CD4-positive, alpha-beta T cell treated with Interleukin-15 for 4 hours (primary cell): ENCODE results near the gene ALX4.

ENCODE experiments used
- DNase-seq: peaks from one replicate; pipeline ENCODE4 v3.0.0-alpha.2; 2020; ENCODE audit warnings: low spot score

Gene ALX4

GRCh38 chr11:44335052-44335760 is 25.3 kb upstream of the ALX4 start:
- no peak for DNase-seq

- DNase-seq = no peak
Measured at GRCh38 chr11:44334356-44335004, 24.5 kb upstream of the ALX4 start.

DNA sequence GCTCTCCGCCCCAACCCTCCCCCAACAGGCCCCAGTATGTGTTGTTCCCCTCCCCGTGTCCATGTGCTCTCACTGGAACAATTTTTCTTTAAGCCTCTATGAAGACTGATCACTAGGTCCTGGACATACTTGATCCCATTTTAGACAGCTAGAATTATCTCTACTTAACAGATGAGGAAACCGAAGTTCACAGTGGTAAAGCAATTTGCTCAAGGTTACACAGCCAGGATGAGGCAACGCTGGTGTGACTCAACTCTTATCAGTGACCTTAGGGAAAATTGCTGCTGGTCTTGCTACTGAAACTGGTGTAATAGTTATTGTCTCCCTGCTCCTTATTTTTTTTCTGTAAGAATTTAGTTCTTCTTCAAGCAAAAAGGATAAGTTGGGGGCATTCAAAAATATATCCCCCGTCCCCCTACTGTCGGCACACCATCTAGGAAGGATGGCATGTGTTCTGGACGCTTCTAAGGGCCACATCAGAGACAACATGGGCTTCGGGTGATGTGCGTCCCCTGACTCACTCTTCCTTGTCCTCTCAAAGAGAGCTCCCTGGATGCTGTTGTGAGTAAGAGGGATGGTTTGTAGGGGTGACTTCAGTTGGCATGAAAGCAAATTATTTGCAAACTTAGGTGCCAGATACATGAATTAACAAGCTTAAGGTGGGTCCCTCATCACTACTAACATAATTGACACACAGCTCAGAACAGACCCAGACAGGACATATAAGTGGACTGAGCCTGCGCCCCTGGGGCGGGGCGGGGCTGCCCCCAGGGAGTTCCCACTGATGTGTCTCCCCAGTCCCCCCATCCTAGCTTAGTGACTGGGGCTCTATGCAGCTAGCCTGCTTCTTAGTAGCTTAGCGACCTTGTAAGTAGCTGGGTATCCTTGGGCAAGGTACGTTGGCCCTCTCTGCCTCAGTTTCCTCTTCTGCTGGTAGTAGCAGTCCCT is 23.6 kb upstream of the ALX4 start:
- no peak for DNase-seq

DNA sequence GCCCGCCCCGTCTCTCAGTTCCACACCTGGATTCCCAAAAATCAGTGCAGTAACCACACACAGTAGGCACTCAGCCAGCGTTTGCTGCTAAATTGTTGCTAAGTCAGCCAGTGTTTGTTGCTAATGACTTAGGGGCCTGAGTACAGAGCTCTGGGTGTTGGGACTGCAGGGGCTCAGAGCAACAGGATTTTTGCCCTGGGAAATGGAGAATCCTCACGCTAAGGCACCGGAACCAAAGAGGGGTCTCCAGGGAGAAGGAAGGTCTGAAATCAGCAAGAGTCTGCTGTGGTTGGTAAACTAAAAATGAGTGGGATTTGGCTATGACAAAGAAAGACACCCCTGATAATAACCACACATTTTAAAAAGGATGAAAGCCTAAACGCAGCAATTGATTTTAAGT is 22.7 kb upstream of the ALX4 start:
- DNase-seq = no peak

DNA sequence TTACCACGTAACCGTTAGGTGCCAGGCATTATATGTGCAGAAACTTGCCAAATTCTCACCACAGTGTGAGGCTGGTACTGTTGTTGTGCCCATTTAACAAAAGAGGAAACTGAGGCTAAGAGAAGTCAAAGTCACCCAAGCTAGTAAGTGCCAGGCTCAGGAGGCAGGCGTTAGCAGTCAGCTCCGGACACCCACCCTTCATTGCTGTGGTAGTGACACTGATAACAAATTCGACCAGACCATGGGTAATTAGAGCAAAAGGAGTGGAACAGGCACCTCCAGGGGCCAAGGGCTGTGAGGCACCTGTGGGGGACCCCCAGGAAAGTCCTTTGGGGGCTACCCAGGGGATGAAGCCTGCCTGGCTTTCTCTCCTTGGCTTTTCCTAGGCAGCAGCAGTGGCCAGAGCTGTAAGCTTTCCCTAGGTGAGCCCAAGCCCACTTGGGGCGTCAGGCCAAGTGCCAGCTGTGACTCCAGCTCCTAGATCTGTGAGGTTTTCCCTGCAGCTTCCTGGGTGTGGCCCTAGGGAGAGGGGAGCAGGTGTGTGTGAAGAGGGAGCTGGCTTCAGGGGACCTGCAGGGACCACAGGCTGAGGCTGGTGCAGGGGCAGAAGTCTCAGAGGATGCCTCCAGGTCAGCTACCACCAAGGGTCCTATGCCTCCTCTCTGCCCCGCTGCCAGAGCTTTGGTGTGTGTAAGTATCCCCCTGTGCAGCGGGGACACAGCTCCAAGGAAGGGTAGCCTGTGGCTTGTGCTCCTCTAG is 19.7 kb upstream of the ALX4 start:
- no peak for DNase-seq

- DNase-seq = no peak
Measured at GRCh38 chr11:44328138-44328660, 18.3 kb upstream of the ALX4 start.

- DNase-seq = no peak
Measured at GRCh38 chr11:44327730-44328129, 17.8 kb upstream of the ALX4 start.

DNA sequence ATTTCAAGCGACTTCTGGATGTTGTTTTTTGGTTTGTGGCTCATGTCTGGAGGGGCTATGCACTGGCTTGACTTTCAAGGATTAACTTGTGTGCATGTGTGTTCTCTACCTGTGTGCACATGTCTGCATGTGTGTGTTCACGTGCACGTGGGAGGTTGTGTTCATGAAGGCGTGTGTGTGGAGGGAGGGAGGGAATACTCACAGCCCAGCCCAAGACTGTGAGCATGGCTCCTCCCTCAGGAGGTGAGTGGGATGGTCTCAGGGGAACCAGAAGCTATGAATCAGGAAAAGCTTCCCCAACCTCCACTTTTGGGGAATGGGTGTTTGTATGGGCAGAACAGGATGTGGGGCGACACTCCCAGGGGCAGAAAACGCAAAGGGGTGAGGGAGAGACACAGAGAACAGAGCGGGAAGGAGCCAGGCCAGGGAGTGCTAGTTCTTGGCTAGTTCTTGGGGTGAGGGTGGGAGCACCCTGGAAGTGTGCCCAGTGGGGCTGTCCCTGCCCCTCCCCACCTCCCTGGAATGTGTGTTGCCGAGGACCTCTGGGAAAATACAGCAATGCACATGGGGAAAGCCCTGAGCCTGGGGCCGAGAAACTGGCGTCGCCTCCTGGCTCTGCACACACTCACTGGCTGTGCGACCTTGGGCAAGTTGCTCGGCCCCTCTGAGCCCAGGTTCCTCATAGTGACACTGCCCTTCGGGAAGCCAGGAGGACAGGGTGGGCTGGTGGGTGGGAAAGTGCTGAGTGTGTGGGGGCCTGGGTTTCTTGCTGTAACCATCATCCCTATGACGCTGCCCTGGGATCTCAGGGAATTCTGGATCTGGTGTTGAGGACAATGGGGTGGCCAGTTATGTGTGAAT is 16.9 kb upstream of the ALX4 start:
- DNase-seq = no peak

GRCh38 chr11:44325698-44326097 is 15.8 kb upstream of the ALX4 start:
- DNase-seq = no peak

DNA sequence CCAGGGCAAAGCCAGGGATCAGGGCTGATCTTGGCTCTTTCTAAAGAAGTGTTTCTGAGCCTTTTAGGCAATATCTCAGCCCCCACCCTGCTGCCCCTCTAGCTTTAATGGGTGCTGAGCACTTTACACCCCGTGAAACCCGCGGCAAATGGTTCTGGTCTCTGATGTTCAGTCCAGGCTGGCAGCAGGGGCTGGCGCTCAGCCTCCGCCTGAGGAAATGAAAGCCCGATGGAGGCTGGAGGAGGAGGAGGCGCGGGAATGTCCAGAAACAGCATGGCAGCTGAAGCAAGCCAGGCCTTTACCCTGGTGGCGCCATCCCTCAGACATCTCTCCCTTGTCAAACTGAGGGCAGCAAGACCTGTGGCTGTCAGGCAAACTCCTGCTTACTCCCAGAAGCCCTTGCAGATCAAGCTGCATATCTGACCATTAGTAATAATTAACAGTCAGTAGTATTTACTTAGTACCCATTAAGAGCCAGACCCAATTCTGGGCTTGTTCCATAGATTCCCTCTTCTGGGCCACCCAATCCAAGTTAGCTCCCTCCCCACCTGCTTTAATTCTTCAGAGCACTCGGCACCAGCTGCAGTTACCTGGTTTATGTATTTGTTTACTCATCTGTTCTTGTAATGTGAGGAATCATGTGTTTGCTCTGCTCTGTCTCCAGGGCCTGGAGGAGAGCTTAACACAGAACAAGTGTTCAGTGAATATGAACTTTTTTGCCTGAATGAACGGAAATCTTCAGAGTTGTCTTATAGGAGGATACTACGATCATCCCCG is 15.0 kb upstream of the ALX4 start:
- no peak for DNase-seq

DNA sequence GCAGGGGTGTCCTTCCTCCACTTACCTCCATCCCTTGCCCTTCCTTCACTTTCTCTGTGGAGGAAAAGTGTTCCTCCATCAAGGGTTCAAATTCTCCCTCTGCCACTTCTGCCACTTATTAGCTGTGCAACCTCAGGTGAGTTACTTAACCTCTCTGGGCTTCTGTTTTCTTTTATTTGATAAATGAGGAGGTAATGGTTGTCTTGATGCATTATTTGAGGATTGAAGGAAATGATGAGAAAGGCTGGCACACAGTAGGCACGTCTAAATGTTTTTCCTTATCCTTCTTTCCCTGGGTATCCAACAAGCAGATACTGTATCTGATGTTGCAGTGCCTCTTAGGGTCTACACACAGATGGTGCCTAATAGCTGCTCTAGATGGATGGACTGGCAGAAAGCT is 14.3 kb upstream of the ALX4 start:
- no peak for DNase-seq

DNA sequence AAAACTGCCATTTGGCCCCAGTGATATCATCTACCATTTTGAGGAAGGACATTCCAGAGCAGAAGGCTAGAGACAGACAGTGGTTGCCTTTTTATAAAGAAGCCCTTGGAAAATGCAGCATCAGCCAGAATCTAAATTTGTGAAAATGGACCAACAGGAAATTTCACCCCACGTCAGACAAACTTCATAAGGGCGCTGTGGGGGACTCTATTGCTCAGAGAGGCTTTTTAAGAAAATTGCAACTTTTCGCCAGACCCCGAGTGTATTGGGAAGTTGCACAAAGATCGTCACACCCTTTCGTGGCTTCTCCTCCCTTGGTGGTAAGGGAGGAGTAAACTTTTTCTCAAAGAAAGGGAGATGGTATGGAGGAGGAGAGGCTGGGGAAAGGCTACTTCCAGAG is 12.3 kb upstream of the ALX4 start:
- no peak for DNase-seq

DNA sequence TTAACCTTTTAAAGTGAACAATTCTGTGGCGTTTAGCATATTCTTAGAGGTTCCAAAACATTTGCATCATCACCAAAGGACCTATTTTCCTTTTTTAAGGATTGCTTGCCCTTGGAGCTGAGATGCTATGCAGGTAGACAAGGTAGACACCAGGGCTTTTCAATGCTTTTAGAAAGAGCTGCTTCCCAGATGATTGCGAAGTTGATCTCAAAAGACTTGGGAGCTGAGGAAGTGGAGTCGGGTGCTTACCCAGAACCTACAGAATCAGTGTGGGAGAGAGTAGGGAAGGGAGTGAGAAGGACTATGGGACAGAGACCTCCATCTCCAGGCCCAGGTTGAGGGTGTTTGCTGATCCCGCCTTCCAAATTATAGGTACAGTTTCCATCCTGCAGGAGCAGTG is 11.1 kb upstream of the ALX4 start:
- no peak for DNase-seq

GRCh38 chr11:44320289-44320973 is 10.5 kb upstream of the ALX4 start:
- no peak for DNase-seq

DNA sequence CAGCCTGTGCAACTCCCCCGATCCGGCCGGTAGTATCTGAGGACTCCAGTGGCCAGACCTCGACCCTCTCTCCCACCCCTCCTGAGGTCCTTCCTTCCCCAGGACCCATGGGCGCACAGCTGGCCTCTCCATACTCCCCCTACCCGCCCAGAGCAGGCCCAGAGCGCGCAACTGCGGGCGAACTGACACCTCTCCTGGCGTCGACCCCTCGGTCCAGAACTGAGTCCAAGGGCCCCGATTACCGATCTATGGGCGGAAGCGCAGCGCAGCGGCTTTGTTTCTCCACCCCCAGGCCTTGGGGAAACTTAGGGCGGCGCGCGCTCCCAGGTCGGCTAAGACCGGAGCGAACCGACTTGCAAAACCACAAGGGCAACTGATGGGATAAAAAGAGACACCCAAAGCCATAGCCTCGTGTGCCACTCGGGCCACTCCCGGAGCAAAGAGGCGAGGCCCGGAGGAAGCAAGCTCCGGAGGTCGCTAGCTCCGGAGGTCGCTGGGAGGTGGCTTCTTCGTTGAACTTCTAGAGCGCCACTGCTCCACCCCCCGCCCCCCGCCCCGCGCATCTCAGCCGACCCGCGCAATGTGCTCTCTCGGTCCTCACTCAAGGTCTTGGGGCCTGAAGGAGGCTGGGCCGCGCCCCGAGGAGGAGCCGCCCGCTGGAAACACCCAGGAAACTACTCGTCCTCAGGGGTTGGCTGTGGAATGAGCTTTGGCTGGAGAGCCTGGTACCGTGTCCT is 9.8 kb upstream of the ALX4 start:
- DNase-seq = no peak

DNA sequence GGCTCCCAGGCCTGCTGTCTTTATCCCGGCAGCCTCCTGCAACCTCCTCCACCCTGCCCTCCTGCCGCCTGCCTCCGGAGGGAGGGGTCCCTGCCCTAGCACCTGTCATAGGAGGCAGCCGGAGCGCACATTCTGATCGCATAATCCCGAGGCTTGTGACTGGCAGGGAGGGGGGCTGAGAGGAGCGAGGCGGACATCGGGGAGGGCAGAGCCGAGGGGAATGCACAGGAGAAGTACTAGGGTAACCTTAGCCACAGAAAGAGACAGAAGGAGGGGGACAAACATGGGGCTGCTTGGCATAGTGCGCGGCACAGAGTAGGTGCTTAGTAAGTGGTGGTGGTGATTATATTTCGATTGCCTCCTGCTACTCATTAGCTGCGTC is 9.2 kb upstream of the ALX4 start:
- DNase-seq = no peak

DNA sequence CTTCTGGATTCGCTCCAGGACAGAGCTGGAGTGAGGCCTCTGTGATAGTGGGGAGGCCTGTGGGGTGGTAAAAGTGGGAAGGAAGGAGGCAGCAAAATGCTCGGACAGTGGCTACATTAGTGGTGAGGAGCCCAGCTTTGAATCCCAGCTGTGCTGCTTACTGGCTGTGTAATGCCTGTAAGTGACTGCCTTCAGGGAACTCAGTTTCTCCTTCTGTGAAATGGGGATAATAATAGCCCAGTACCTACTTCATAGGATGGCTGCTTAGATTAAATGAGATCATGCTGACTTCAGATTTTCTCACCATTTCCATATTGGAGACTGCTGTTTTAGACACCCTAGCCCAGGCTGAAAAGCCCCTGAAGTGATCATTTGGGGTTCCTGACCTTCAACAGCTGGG is 8.4 kb upstream of the ALX4 start:
- DNase-seq = no peak

DNA sequence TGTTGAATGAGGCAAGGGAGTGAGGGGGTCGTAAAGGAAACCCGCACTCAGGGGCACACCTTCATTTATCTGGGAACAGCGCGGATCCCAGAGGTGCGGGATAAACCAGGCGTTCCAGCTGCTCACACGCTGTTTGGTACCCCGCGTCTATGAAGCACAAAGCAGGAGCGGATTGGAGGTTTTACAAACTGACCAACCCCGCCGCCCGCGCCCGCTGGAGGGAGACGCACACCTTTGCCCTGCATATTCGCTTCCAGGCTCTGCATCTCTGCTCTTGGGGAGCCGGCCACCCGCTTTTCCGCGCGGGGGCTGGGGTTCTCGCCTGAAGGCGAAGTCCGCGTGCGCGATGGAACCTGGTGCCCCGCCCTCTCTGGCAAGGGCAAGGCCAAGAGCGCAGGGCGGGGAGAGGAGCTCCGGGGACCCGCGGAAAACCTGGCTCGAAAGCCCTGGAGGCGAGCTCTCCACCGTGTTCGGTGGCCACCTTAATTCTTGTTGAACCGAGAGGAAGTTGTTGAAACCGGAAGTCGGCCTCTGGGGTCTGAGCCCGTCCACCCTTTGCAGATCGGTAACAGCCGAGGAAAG is 6.8 kb upstream of the ALX4 start:
- no peak for DNase-seq
